Measurements from ENCODE around the gene AK5.
"Not testable (repeated sequence)": the region's sequence is repeated elsewhere in the genome, so short reads cannot be mapped to it uniquely, and the experiment has no call there.

Gene AK5

DNA sequence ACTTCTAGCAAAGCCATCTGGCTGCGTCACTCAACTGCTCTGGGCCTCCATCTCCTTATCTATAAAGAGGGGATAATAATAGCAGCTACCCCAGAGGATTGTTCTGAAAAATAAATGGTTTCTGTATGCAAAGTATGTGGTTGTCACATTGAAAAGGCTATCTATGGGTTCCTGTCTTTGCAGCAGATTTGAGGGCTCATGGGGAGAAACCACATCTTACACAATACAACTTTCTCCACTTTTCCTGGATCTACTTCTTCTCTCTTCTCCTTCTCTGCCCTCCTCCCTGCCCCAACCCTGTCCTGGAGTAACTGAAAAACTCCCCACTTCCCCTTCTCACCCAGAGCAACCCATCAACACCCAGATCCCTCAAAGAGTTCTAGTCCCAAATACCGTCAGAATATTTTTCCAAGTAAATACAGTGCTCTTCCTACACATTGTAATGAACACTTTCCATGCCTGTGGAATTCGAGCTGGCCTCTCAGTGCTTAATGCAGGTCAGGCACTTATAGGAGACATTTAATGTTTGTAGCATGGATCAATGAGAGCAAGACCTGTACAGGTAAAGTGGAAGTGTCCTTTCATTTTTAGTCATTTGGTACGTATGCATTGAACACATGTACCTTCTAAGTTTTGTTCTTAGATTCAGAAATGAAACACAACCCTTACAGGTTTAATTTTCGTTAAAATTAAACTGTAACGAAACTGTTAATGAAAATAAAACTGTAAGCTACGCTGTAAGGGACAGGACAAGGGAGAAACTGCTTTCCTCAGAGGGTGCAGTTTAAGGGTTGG, 131.9 kb downstream of the AK5 start:
- no peak overlapping the region for H3K4me3 ChIP-seq (ENCODE audit: low read length)
- no peak for DNase-seq (ENCODE audit: low read depth)
- TF ChIP-seq CTCF (IDR thresholded peaks at IDR 0.05; ENCODE audit: insufficient read depth, low read depth, low read length, missing control alignments), result no peak

DNA sequence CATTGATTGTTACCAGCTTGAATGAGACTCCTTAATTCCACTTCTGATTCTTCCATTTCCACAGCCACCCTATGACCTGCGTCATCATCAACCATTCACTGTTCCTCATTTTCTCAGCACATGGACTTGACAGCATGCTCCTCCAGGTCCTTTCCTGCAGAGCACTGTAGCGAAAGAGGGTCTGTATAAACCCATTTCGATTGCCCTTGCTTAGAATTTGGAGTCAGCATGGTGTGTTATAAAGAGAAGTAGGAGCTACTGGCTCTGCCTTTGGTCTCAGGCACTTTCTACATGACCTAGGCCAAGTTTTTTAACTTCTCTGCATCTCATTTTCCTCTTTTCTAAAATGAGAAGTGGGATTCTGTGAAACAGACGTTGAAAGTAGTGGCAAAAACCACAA, 133.8 kb downstream of the AK5 start:
- no peak overlapping the region for H3K4me3 ChIP-seq (ENCODE audit: low read length)
- no peak for TF ChIP-seq CTCF (IDR thresholded peaks at IDR 0.05; ENCODE audit: insufficient read depth, low read depth, low read length, missing control alignments)
- DNase-seq (ENCODE audit: low read depth), result no peak

- peak; percentile 51 for DNase-seq (ENCODE audit: low read depth)
Observed at GRCh38 chr1:77416692-77417450, 135.1 kb downstream of the AK5 start.

DNA sequence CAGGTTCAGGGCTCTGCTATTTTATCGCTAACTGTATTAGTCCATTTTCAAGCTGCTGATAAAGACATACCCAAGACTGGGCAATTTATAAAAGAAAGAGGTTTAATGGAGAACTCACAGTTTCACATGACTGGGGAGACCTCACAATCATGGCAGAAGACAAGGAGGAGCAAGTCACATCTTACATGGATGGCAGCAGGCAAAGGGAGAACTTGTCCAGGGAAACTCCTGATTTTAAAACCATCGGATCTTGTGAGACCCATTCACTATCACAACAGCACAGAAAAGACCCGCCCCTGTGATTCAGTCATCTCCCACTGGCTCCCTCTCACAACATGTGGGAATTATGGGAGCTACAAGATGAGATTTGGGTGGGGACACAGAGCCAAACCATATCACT, 136.2 kb downstream of the AK5 start:
- not testable (repeated sequence) for DNase-seq (ENCODE audit: low read depth)

More at GRCh38 chr1:77416692-77417450, 135.1 kb downstream of the AK5 start:
- no peak overlapping the region for H3K4me3 ChIP-seq (ENCODE audit: low read length)
- TF ChIP-seq CTCF (IDR thresholded peaks at IDR 0.05; ENCODE audit: insufficient read depth, low read depth, low read length, missing control alignments), result peak; percentile 52

DNA sequence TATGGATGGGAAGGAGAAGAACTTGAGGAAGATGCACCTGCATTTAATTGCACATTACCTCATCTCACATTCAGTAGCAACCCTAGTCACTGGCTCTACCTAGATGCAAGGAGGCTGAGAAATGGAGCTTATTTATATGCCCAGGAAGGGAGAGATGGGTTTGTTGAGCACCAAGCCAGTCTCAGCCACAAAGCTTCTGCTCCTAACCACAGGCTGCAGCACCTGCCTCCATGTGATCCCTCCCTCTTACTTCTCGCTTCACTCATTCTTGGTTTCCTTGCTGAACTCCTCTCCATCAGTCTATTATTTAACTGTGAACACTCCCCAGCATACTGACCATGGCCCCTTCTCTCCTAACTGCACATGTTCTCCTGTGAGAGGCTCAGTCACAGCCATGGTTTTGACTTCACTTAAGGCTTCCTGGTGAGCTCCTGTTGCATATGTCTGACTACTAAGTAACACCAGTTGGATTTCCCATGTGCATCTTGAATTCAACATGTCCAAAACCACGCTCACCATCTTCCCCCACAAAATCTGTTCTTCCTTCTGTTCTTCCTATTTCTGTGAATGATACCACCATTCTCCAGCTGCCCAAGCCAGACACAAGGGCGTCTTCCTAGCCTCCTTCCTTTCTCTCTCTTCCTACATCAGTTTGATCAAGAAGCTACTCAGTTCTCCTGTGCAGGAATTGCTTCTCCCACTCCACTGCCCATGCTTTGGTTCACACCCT, 139.8 kb downstream of the AK5 start:
- DNase-seq (ENCODE audit: low read depth), result no peak
- H3K4me3 ChIP-seq (ENCODE audit: low read length), result no peak overlapping the region
- TF ChIP-seq CTCF (IDR thresholded peaks at IDR 0.05; ENCODE audit: insufficient read depth, low read depth, low read length, missing control alignments), result no peak

More for the DNA sequence above, 136.2 kb downstream of the AK5 start:
- H3K4me3 ChIP-seq (ENCODE audit: low read length), result not testable (repeated sequence)

- peak; percentile 36 for DNase-seq (ENCODE audit: low read depth)
- H3K4me3 ChIP-seq (ENCODE audit: low read length), result no peak overlapping the region
- TF ChIP-seq CTCF (IDR thresholded peaks at IDR 0.05; ENCODE audit: insufficient read depth, low read depth, low read length, missing control alignments), result no peak
Observed at GRCh38 chr1:77424236-77424635, 142.4 kb downstream of the AK5 start.

- no peak for TF ChIP-seq CTCF (IDR thresholded peaks at IDR 0.05; ENCODE audit: insufficient read depth, low read depth, low read length, missing control alignments)
- no peak overlapping the region for H3K4me3 ChIP-seq (ENCODE audit: low read length)
- DNase-seq (ENCODE audit: low read depth), result no peak
Observed at GRCh38 chr1:77428068-77428467, 146.2 kb downstream of the AK5 start.

Measured in epithelial cell of esophagus (primary cell).